HG03571 (cell line): ENCODE results near the gene MFAP3L.

Experiments
- ATAC-seq: cut with Tn5 transposase; IDR thresholded peaks from one replicate; pipeline ENCODE4 v1.9.1; 2021; ENCODE audit not compliant: unreplicated experiment

The MFAP3L gene

DNA sequence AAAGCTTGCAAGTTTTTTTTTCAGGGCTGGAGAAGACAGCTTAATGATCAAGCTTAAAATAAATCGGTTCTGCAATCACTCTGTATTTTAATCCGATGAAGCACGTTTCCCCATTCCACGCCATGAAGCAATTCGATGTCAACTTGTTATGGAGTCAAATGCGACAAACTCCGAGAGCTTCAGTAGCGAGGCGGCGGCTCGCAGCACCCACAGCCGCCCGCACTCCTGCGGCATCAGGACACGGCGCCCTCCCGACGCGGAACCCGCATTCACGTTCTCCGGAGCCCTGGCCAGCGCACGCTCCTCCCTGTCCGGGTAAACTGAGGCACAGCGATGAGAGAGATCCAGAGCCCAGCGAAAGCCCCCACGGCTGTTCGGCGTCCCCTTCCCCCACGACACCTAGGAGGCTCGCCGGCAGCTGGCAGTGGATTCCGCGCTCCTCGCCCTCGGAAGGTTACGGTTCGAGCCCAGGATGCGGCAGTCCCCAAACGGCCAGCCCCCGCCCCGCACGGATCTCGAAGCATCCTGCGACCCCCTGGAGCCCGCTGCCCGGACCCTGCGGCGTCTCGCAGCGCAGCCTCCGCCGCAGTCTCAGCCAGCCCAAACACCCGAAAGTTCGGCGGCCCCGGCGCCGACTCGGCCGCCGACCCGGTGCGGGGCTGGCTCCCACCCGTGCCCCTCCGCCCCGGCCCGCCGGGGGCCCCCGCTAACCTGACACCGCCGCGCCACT, 507 bp downstream of the MFAP3L start:
- ATAC-seq: no peak

DNA sequence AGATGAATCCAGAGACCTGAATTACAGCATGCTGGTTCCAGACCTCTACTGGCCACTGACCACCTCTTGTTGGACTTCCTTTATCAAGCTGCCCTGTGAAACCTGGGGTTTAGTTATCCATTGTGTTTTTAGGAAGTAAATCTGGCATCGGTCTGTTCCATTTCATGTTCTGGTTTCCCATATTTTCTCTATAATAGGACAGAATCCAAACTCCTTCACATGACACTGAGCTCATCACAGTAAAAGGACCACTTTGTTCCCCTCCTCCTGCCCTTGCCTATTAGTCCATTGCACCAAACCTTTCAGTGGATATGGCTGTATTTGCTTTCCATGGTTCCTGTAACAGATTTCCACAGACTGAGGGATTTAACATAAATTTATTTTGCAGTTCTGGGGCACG, 4.0 kb downstream of the MFAP3L start:
- no peak for ATAC-seq

- no peak for ATAC-seq
These were observed 8.9 kb downstream of the MFAP3L start for GRCh38 chr4:170017252-170017651.

DNA sequence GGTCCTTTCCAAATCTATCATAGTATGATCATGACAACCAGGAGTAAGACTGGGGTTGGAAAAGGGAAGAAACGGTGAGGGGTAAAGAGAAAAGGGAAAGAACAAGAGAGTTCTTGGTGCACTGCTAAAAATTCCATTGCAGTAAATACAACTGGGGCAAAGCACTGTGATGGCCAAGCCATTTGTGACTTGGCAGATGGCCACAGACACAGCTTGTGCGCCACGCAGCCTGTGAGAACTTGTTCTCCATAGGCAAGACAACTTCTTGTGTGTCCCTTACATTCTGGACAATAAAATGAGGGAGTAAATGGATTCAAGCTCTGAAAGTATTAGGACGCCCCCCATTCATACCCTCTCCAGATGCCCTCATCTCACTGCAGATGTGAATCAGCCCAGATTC, 10.9 kb downstream of the MFAP3L start:
- no peak for ATAC-seq

- ATAC-seq: no peak
These were observed 11.7 kb downstream of the MFAP3L start for GRCh38 chr4:170014359-170015011.

DNA sequence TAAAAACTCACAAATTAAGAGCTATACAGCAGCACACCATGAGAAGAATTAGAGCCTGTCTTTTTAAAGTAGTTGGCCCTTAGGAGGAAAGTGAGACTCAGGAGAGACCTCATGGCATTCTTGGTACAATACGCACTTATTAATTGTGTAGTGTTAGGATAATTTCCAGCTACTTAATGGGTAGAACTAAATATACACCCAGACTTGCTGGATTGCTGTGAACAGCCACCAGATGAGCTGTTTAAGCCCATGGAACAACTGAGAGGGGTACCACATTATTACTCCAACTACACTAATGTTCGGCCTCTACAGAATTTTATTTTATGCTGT, 13.6 kb downstream of the MFAP3L start:
- no peak for ATAC-seq

GRCh38 chr4:170011921-170012628, 14.1 kb downstream of the MFAP3L start:
- ATAC-seq: no peak

GRCh38 chr4:170009291-170009690, 16.9 kb downstream of the MFAP3L start:
- ATAC-seq: no peak

- ATAC-seq: no peak
These were observed 17.4 kb downstream of the MFAP3L start for GRCh38 chr4:170008801-170009200.

DNA sequence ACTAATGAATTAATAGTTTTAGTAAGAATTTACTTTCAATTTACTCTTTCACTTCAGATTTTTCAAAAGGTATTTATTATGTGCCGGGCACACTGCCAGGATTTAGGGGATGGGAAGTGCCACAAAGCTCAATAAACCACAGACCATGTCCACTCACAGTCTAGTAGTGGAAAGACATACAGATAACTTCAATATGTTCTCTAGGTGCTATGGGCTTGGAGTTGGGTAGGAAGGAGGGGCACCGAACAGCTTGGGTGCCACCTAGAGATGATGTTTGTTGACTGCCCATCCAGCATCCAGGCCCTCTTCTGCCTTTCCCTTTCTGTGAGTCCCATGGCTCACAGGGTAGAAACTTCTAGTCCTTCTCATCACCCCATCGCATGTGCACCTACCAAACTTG, 17.8 kb downstream of the MFAP3L start:
- ATAC-seq: no peak

DNA sequence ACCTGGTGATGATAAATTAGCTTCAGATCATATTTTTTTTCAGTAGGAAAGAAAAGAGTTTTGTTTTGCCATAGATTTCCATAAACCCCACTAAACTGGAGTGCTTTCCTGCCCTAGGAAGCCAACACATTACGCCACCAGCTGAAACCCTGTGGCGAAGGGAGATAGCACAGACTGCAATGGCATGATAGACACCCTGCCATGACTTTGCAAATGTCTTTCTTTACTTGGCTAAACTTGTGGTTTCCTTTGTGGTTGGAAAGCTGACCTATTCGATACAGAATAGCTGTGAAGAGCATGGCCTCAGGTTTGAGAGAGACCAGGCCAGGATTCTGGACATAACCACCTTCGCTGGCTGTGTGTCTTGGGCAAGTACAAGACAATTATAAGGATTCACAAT, 19.1 kb downstream of the MFAP3L start:
- no peak for ATAC-seq

GRCh38 chr4:170005472-170005871, 20.7 kb downstream of the MFAP3L start:
- no peak for ATAC-seq

DNA sequence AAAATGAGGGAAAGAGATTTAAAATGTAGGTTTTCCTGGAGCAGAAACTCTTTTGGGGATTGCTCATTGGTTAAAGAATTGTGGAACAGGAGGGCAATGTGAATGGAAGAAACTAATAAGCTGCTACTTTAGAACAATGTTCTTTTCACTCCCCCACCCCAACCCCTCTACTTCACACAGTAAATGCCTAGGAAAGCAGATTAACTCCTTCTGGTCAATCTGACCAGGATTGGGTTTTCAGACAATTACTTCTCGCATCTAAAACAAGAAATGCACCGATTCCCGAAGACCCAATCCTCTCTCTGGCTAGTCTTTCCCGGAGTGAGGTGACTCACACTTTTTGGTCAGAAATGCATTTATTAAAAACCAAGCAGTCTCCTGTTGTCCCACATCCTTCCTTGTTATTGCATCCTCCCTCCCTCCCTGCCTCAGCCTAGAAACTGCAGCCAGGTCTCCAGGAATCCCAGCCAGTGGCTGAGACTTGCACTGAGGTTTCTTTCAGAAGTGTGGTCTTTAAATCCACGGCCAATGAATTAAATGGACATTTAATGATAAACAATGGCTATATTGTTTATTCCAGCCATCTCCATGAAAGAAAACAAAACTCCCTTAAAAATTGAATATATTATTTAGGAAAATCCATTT, 21.4 kb downstream of the MFAP3L start:
- ATAC-seq: no peak

DNA sequence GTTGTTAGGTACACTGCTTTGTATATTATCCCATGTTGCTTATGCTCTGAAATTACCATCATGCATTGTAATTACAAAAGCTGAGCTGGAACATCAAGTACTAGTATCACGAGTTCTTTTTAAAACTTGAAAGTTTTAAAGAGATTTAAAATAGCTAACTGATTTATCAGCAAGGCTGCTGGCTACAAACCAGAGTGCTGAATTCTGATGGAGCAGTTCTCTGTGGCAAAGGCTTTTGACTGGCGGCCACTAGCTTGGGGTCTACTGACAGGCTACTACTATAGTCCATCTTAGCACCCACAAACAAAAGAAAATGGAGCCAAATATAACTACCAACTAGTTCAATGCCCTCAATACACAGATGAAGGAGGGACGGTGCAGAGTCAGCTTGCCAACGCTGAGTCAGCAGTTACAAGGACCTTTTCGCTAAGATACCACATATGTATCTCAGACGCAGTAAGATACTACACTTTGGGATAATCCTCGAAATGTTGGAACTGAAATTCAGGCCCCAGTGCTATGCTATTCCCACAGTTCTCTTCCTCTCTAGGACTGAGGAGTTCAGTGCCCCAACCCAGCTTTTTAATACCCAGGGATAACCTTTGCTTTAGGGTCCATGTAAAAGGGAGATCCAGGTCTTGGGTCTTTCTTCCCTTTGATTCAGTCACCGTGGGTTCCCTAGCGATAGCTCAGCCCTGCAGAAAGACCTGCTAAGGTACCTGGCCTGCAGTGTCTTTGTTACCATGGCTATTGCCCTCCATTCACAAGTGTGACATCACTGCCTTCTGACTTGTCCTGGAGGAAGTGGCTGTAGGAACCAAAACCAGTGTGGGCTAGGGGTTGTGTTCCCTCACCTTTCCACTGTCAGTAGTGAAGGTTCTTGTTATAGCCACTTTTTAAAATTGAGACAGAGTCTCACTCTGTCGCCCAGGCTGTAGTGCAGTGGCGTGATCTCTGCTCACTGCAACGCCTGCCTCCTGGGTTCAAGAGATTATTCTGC, 22.8 kb downstream of the MFAP3L start:
- ATAC-seq: no peak

- ATAC-seq: no peak
These were observed 24.4 kb downstream of the MFAP3L start for GRCh38 chr4:170001745-170002267.

DNA sequence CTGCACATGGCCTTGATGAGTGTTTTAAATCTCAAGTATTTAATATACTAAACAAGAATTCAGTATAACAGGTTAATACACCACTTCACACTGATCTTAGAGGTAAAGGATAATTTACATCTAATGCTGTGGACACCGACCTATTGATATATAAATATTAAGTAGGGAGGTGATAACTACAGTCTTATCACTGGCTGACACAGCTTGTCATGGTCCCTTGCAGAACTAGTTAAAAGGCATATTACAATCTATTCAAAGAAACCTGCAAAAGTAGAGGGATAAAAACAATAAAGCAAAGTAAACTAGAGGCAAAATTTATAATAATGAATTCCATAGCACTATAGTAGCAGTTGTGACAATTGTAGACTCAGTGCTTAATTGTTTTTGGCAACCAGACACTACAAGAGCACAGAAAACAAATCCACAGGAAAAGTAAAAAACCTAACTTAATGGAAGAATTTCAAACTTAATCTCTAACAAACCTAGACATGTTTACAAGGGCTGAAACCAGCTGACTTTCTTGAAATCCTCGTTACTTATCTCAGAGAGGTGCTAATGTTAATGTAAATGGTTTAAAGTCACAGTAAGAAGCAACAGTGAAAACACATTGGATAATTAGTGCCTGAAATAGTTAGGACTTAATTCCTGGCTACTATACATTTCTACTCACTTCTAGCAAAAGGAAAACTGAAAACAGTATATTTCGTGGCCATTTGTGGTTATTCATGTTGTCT, 25.0 kb downstream of the MFAP3L start:
- no peak for ATAC-seq

GRCh38 chr4:169999923-170000322, 26.3 kb downstream of the MFAP3L start:
- ATAC-seq: no peak

DNA sequence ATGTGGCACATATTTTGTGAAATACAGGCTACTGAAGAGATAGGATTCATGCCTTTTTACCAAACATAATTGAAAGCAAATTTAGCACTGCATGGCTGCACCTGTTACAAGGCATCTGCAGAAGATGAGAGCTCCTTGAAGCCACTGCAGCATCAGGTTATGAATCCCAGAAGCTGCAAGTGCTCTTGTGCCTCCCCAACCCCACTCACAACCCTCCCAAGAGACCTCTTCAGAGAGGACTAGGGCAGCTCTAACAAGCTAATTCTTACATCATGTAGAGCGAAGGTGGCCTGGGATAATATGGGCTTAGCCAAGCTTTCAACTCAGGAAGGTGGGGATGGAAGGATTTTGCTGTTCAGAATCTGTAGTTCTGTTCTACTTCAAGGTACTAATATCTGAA, 27.2 kb downstream of the MFAP3L start:
- no peak for ATAC-seq

- ATAC-seq: no peak
These were observed 29.6 kb downstream of the MFAP3L start for GRCh38 chr4:169996379-169997240.
